GM18526 (cell line): ENCODE data around the gene KLK8.

Source experiments
- POLR2A ChIP-seq: IDR thresholded peaks from 3 replicates; pipeline ENCODE4 v1.6.1; 2011; ENCODE audit not compliant: insufficient read length; ENCODE audit errors: extremely low read depth

The KLK8 gene

GRCh38 chr19:50978772-50979390 lies 22.5 kb downstream of the KLK8 start:
- TF ChIP-seq POLR2A, result no peak

- TF ChIP-seq POLR2A, result no peak
Observed at GRCh38 chr19:50977626-50978025, 23.8 kb downstream of the KLK8 start.

DNA sequence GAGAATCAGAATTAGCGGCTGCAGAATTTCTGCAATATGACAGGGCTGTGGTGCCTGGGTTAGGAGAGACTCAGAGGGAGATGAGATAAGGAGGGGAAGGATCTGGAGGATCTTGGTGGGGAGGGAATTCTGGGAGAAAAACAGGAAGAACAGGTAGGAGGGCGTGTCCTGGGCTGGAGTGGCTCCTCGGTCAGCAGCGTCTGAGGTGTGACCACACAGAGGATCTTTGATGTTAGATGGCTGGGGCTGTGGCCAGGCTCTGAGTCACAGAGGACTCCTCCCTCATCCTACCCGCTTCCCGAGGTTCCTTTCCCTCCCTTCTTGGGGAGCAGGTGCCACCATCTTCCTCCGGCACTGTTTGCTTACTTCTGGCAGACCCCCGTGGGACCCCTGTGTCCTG lies 25.6 kb downstream of the KLK8 start:
- no peak for TF ChIP-seq POLR2A

DNA sequence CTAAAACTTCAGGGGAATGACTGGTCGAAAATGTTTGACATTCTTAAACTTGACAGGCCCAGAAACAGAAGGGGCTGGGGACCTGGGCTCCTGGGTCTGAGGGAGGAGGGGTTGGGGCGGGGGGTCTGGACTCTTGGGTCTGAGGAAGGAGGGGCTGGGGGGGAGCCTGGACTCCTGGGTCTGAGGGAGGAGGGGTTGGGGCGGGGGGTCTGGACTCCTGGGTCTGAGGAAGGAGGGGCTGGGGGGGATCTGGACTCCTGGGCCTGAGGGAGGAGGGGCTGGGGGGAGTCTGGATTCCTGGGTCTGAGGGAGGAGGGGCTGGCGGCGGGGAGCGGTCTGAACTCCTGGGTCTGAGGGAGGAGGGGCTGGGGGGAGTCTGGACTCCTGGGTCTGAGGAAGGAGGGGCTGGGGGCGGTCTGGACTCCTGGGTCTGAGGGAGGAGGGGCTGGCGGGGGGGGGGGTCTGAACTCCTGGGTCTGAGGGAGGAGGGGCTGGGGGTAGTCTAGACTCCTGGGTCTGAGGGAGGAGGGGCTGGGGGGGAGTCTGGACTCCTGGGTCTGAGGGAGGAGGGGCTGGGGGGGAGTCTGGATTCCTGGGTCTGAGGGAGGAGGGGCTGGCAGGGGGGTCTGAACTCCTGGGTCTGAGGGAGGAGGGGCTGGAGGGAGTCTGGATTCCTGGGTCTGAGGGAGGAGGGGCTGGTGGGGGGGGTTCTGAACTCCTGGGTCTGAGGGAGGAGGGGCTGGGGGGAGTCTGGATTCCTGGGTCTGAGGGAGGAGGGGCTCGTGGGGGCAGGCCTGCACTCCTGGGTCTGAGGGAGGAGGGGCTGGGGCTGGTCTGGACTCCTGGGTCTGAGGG lies 26.5 kb downstream of the KLK8 start:
- TF ChIP-seq POLR2A, result no peak

DNA sequence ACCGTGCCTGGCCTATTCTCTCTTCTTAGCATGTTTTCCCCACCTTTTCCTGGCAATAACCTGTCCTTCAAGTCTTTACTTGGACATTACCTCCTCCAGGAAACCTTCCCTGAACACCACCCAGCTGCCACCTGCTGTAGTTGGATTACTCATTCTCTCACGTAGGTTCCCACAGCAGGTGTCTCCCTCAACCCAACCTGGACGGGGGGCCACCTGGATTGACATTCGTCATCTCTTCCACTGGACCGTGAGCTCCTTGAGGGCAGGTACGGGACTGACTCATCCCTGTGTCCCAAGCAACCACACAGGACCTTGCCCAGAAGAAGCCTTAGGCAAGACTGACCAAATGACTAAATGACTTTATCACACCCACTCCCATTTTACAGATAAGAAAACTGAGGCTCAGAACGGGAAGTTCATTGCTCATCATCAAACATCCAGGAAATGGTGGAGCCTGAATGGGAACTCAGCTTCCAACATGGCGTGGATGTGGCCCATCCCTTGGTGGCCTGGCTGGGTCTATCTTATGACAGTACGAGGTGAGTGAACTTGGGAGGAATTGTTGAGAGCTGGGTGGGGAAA lies 28.5 kb downstream of the KLK8 start:
- TF ChIP-seq POLR2A, result no peak

- TF ChIP-seq POLR2A, result no peak
Observed at GRCh38 chr19:50969413-50969760, 32.0 kb downstream of the KLK8 start, which contains the start of gene KLK6. Gene KLK6, minus strand, starts transcription at chr19:50969591. Its CDS starts 1,487 bp downstream, at chr19:50968104.

GRCh38 chr19:50968716-50969412 lies 32.5 kb downstream of the KLK8 start:
- no peak for TF ChIP-seq POLR2A

- TF ChIP-seq POLR2A, result no peak
Observed at GRCh38 chr19:50967929-50968715, 33.3 kb downstream of the KLK8 start.

- no peak for TF ChIP-seq POLR2A
Observed at GRCh38 chr19:50964266-50964665, 37.1 kb downstream of the KLK8 start.

DNA sequence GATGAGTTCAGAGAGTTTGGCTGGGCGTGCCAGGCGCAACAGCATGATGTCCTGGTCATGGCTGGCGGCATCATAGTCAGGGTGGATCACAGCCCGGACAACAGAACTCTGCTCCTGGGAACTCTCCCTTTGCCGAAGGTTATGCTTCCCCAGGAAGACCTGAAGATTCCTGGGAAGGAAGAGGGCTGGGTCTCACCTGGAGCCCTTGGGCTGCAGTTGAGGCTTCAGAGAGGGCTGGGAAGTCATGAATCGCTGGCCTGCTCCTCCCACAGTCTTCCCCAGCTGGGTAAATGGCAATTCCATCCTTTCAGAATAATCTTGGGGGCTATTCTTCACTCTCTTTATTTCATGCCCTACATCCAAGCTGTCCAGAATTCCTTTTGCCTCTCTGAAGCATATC lies 38.0 kb downstream of the KLK8 start:
- no peak for TF ChIP-seq POLR2A

- no peak for TF ChIP-seq POLR2A
Observed at GRCh38 chr19:50962245-50962644, 39.2 kb downstream of the KLK8 start.

DNA sequence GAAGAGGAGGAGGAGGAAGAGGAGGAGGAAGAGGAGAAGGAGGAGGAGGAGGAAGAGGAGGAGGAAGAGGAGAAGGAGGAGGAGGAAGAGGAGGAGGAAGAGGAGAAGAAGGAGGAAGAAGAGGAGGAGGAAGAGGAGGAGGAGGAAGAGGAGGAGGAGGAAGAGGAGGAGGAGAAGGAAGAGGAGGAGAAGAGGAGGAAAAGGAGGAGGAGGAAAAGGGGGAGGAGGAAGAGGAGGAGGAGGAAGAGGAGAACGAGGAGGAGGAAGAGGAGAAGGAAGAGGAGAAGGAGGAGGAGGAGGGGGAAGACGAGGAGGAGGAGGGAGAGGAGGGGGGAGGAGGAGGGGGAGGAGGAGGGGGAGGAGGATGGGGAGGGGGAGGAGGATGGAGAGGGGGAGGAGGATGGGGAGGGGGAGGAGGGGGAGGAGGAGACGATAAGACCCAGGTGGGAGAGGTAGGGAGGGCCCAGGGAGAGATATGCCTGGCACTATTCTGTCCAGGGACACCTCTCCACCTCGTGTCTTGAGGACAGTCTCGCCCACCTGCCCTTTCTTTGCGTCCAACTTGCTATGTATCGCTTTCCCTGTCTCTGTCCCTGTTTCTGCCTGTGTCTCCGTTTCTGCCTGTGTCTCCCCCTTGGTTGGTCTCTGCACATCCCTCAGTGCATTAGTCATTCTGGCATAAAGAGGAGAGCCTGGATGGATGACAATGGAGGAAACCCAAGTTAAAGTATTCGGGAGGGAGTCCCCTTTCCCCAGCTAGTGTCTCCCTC lies 41.5 kb downstream of the KLK8 start:
- no peak for TF ChIP-seq POLR2A

- no peak for TF ChIP-seq POLR2A
Observed at GRCh38 chr19:50957587-50957986, 43.8 kb downstream of the KLK8 start.

- TF ChIP-seq POLR2A, result no peak
Observed at GRCh38 chr19:50952910-50953309, 48.5 kb downstream of the KLK8 start, which contains the start of gene KLK5. Gene KLK5, minus strand, starts transcription at chr19:50953038. Its CDS starts 381 bp downstream, at chr19:50952657.
